ENCODE measurements around the gene RYR2. TPM values are rescaled to one million over a fixed set of nuclear protein-coding genes. Genes with fewer than 3 reads are reported as not detected.

RYR2 gene
- total and polyA plus RNA-seq, 9 of the 15 experiments (the other 6 are each of a cell fraction or from before 2014, with no cell fraction given): 0.03 to 0.42 (median 0.14) TPM

GRCh38 chr1:237171454-237172117 is 129.6 kb downstream of the RYR2 start:
- H2AFZ ChIP-seq (ENCODE audit: low read depth, low read length): no peak overlapping the region
- no peaks in the 10 kb centered on the region for H3K36me3 ChIP-seq (ENCODE audit: control insufficient read depth, insufficient read depth, low read length)
- DNase-seq (ENCODE audit: extremely low read depth in 1 of 4, low spot score in 3 of 4): no peak
- no peaks in the 10 kb centered on the region for H4K20me1 ChIP-seq (replicated peaks; ENCODE audit: control insufficient read depth, insufficient read depth, low read length)
- in situ Hi-C loops (cut with MboI): no loop called here
- H3K4me3 ChIP-seq: no peak overlapping the region
- ATAC-seq: no peak
- no peak overlapping the region for H3K4me2 ChIP-seq (ENCODE audit: insufficient read depth, low read length)
- H3K27me3 ChIP-seq (ENCODE audit: control insufficient read depth in 2 of 2, insufficient read depth in 2 of 2, low read length in 2 of 2): no peaks in the 10 kb centered on the region
- CTCF ChIA-PET (ENCODE audit: low intra/inter-chr PET ratio): no interaction called here
- POLR2A ChIA-PET: no interaction called here
- H3K79me2 ChIP-seq (ENCODE audit: control insufficient read depth, insufficient read depth, low read length): no peaks in the 10 kb centered on the region
- FAIRE-seq: no peak
- H3K9me3 ChIP-seq (replicated peaks; ENCODE audit: control insufficient read depth, insufficient read depth, low read depth, low read length): no peaks in the 10 kb centered on the region
- intact Hi-C loops (cut with micrococcal nuclease): no loop called here
- no TSS peak for BruUV-seq (replicated peaks)
- 0% methylated on average over 7 of the region's 7 CpGs for WGBS (ENCODE audit: insufficient coverage, low coverage, missing lambda C conversion rate)
- H3K4me1 ChIP-seq (replicated peaks in 1 of 2; ENCODE audit: control insufficient read depth in 2 of 2, insufficient read depth in 2 of 2, low read length in 2 of 2): no peaks in the 10 kb centered on the region
- no peak overlapping the region for H3K27ac ChIP-seq (ENCODE audit: extremely low read depth, low read depth, low read length)
- H3K9me1 ChIP-seq (ENCODE audit: control insufficient read depth, insufficient read depth, low read length): no peaks in the 10 kb centered on the region
- H3K9ac ChIP-seq (ENCODE audit: insufficient read depth in 1 of 2, low read depth in 2 of 2, low read length in 2 of 2): no peak overlapping the region
- no peak for TF ChIP-seq MLLT1 (IDR thresholded peaks at IDR 0.05)
- TF ChIP-seq ELF4 (CRISPR knock-in tag; IDR thresholded peaks at IDR 0.05): no peak
- no peak for TF ChIP-seq GATAD2A (IDR thresholded peaks at IDR 0.05)
- TF ChIP-seq USF2 (CRISPR knock-in tag; IDR thresholded peaks at IDR 0.05): no peak
- no peak for TF ChIP-seq ZNF280B (CRISPR knock-in tag; IDR thresholded peaks at IDR 0.05)
- TF ChIP-seq CGGBP1 (CRISPR knock-in tag; IDR thresholded peaks at IDR 0.05): no peak
